MG63 (cell line): Measurements from ENCODE around the gene ADIRF. TPM values are rescaled to one million over a fixed set of nuclear protein-coding genes. Genes with fewer than 3 reads are reported as not detected.

Experiments used
- total RNA-seq: library from RNA; depleted of rRNA; stranded (reverse); fragments of >200 nt; shearing (Covaris generic); gene quantifications from 2 replicates; pipeline ENCODE4 v1.2.3, GENCODE V29; 2014; ENCODE audit warnings: low replicate concordance; rRNA removed

ADIRF gene
- total RNA-seq, 1 experiment from 2014 or later = 165 TPM

Other genes with a start within 250 kb of the ADIRF start
- gene BMPR1A, start 211.9 kb upstream of the ADIRF start, total RNA-seq = 32.6 and 35.1 TPM in 2 replicates
- 0.12 and 1.7 TPM in 2 replicates for gene MMRN2, start 10.9 kb upstream of the ADIRF start, total RNA-seq
- gene SNCG, start 9.9 kb upstream of the ADIRF start, total RNA-seq = 6.2 and 7.6 TPM in 2 replicates
- gene FAM25A, start 51.8 kb downstream of the ADIRF start, total RNA-seq = 12.0 TPM in 1 of 2 replicates, not detected in the other
- 300 and 363 TPM in 2 replicates for gene GLUD1, start 126.4 kb downstream of the ADIRF start, total RNA-seq
- gene SHLD2, start 126.7 kb downstream of the ADIRF start, total RNA-seq = 18.6 and 27.0 TPM in 2 replicates